Mucosa of descending colon (tissue), 3 donors: ENCODE results near the gene CHAT. TPM values are rescaled to one million over a fixed set of nuclear protein-coding genes. Genes with fewer than 3 reads are reported as not detected.

Experiments
- ATAC-seq: fragments of 200-7000 bp; cut with Tn5 transposase; one replicate; pipeline ENCODE4 v1.9.1; 2020; ENCODE audit warnings: mild to moderate bottlenecking, moderate library complexity
- DNase-seq, 3 donors: peaks; one replicate each; pipeline ENCODE4 v3.0.0-alpha.2; 2020
- H3K36me3 ChIP-seq: fragments of 200-600 bp; one replicate; pipeline ENCODE4 v1.8.0; 2021; ENCODE audit warnings: low read depth, mild to moderate bottlenecking
- H3K4me1 ChIP-seq: fragments of 200-600 bp; one replicate; pipeline ENCODE4 v1.8.0; 2021; ENCODE audit warnings: low read depth, mild to moderate bottlenecking
- H3K4me3 ChIP-seq: fragments of 200-600 bp; one replicate; pipeline ENCODE4 v1.8.0; 2021; ENCODE audit warnings: mild to moderate bottlenecking
- H3K9me3 ChIP-seq: fragments of 200-600 bp; one replicate; pipeline ENCODE4 v1.8.0; 2021; ENCODE audit warnings: mild to moderate bottlenecking
- intact Hi-C, 2 donors: fragments of 100-400 bp; cut with DNase I in 1 of 2; cut with micrococcal nuclease in 1 of 2; formaldehyde crosslinking; loops; one replicate each; pipeline versions ENCODE4 v1.11.0 to v1.11.1; 2022; cut with DNase I, micrococcal nuclease
- total RNA-seq, 3 donors: library from RNA; stranded (reverse); fragmentation: NEBNext Ultra II Directional in 2 of 3; extraction: Animal tissue kit (Norgen Biotek cat#: 25700) in 2 of 3; gene quantifications; one replicate each; pipeline versions ENCODE4 v1.2.1 to v1.2.4, GENCODE V29; 2021 to 2023
- TF ChIP-seq, protein P1 (sequence below): fragments of 200-600 bp; IDR thresholded peaks from one replicate; pipeline ENCODE4 v1.8.0; 2022; ENCODE audit warnings: antibody characterized with exemption, mild to moderate bottlenecking
- donor health status: DM: no; HTN: no; CAD: no; lungs with moderate emphysema.
- donor health status: DM: no; HTN: no; CAD: no.
- donor health status: DM: no; HTN: yes; CAD: no.

CHAT gene
- total RNA-seq, 3 donors from 2014 or later: 0.61 to 1.6 (median 0.84) TPM

DNA sequence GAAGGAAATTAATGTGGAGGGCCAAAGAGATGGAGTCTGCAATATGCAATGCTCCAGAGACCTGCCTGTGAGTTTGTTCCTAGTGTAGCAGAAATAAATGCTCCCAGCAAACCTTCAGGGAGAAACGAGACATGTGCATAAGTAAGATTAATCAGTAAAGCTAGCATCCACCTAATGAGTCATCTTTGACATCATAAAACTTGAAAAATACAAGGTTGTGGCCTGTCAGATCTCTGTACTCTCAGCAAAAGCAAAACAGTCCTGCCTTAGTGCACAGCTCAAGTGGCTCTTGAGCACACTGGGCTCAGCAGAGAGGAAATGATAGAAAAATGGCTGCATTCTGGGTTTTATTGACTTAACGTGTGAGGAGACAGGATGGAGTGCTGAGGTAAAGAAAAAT lies 42.4 kb upstream of the CHAT start:
- intact Hi-C loops: no loop called here
- ATAC-seq (no peak), DNase-seq (no peak)
- peaks cover 2% of the 10 kb centered on the region for H3K9me3 ChIP-seq
- H3K4me3 ChIP-seq: no peak overlapping the region
- no peaks in the 10 kb centered on the region for H3K4me1 ChIP-seq
- no peaks in the 10 kb centered on the region for H3K36me3 ChIP-seq
- TF ChIP-seq, protein P1, sequence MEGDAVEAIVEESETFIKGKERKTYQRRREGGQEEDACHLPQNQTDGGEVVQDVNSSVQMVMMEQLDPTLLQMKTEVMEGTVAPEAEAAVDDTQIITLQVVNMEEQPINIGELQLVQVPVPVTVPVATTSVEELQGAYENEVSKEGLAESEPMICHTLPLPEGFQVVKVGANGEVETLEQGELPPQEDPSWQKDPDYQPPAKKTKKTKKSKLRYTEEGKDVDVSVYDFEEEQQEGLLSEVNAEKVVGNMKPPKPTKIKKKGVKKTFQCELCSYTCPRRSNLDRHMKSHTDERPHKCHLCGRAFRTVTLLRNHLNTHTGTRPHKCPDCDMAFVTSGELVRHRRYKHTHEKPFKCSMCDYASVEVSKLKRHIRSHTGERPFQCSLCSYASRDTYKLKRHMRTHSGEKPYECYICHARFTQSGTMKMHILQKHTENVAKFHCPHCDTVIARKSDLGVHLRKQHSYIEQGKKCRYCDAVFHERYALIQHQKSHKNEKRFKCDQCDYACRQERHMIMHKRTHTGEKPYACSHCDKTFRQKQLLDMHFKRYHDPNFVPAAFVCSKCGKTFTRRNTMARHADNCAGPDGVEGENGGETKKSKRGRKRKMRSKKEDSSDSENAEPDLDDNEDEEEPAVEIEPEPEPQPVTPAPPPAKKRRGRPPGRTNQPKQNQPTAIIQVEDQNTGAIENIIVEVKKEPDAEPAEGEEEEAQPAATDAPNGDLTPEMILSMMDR: no peak

DNA sequence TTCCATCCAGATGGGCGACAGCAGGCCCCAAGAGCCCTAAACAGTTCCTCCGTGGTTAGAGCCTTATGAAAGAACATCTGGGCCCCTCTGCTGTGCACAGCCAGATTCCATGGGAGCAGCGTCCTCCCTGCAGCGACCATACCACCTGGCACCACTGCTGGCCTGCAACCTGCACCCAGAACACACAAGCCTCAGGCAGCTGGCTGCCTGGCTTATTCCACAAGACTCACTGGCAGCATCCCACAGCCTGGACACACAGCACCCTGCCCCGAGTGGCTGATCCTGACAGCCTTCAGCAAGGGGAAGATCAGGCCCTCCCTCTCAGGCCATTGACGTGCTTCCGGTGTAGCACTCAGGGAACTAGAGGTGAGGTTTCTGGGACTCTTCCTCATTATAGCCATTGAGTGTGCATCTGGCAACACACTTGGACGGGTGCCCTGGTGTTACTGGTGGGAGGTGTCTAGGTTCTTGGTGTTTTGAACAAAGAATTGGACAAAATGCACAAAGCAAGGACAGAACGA lies 41.2 kb upstream of the CHAT start:
- TF ChIP-seq, protein P1: no peak
- no peak for DNase-seq
- no peaks in the 10 kb centered on the region for H3K4me1 ChIP-seq
- intact Hi-C loops: no loop called here
- H3K36me3 ChIP-seq: no peaks in the 10 kb centered on the region
- no peak for ATAC-seq
- no peak overlapping the region for H3K4me3 ChIP-seq
- H3K9me3 ChIP-seq: peaks cover 2% of the 10 kb centered on the region

DNA sequence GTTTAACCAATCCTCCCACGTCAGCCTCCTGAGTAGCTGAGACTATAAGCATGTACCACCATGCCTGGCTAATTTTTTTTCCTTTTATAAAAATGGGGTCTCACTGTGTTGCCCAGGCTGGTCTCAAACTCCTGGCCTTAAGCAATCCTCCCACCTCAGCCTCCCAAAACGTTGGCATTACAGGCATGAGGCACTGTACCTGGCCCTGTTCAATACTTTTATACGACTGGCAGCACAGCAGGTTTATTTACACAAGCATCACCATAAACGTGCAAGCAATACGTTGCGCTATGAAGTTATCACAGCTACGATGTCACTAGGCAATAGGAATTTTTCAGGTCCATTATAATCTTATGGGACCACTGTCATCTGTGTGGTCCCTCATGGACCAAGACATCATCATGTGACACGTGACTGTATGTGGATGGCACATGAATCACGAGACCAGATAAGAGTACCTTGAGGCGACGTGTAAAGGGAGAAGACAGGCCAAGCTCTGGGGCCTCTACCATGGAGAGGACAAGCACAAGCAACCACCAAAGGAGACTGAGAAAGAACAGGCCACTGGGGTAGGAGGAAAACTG lies 38.3 kb upstream of the CHAT start:
- ATAC-seq: no peak

DNA sequence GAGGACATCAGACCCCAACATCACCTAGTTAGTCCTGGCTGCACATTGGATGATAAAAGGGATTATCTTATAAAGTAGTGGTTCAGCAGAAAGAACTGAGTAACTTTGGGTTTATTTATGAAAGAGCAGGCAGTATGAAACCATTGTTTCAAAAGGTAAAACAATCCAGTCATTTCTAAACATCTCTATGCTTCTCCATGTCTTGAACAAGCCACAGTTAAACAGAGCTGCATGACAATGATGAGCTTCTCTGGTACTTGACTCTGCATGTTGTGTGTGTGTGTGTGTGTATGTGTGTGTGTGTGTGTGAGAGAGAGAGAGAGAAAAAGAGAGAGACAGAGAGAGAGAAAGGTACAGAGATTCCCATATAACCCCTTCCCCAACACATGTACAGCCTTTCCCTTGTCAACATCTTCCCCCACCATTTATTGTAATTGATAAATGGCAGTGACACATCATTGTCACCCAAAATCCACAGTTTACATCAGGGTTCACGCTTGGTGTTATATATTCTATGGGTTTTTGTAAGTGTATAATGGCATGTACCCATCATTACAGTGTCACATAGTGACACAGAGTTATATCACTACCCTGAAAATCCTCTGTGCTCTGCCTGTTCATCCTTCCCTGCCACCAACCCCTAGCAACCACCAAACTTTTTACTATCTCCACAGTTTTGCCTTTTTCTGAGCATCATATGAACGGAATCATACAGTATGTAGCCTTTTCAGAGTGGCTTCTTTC lies 36.5 kb upstream of the CHAT start:
- TF ChIP-seq, protein P1: no peak
- intact Hi-C loops: no loop called here
- H3K4me1 ChIP-seq: no peaks in the 10 kb centered on the region
- DNase-seq (no peak), ATAC-seq (no peak)
- no peaks in the 10 kb centered on the region for H3K9me3 ChIP-seq
- H3K4me3 ChIP-seq: no peak overlapping the region
- H3K36me3 ChIP-seq: no peaks in the 10 kb centered on the region

More for the DNA sequence above, 38.3 kb upstream of the CHAT start:
- Histone ChIP-seq H3K36me3 (no peaks in the 10 kb centered on the region), H3K4me1 (no peaks in the 10 kb centered on the region), H3K9me3 (no peaks in the 10 kb centered on the region), H3K4me3 (no peak overlapping the region)
- intact Hi-C loops: no loop called here
- TF ChIP-seq, protein P1: no peak
- DNase-seq: no peak

DNA sequence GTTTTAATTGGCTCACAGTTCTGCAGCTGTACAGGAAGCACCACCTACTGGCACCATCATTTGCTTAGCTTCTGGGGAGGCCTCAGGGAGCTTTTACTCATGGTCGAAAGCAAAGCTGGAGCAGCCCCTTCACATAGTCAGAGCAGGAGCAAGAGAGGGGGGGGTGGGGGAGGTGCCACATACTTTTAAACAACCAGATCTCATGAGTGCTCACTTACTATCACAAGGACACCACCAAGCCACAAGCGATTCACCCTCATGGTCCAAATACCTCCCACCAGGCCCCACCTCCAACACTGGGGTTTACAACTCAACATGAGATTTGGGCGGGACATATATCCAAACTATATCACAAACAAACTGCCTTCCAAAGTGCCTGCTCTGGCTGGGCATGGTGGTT lies 35.4 kb upstream of the CHAT start:
- Histone ChIP-seq H3K4me3 (no peak overlapping the region), H3K4me1 (no peaks in the 10 kb centered on the region), H3K36me3 (no peaks in the 10 kb centered on the region), H3K9me3 (no peaks in the 10 kb centered on the region)
- intact Hi-C loops: no loop called here
- no peak for ATAC-seq
- no peak for DNase-seq
- TF ChIP-seq, protein P1: no peak
